ENCODE results near the gene CTNNA1. TPM values are rescaled to one million over a fixed set of nuclear protein-coding genes. Genes with fewer than 3 reads are reported as not detected.

CTNNA1 gene
- polyA plus RNA-seq, 3 donors = 56.6 to 84.5 (median 66.2) TPM

DNA sequence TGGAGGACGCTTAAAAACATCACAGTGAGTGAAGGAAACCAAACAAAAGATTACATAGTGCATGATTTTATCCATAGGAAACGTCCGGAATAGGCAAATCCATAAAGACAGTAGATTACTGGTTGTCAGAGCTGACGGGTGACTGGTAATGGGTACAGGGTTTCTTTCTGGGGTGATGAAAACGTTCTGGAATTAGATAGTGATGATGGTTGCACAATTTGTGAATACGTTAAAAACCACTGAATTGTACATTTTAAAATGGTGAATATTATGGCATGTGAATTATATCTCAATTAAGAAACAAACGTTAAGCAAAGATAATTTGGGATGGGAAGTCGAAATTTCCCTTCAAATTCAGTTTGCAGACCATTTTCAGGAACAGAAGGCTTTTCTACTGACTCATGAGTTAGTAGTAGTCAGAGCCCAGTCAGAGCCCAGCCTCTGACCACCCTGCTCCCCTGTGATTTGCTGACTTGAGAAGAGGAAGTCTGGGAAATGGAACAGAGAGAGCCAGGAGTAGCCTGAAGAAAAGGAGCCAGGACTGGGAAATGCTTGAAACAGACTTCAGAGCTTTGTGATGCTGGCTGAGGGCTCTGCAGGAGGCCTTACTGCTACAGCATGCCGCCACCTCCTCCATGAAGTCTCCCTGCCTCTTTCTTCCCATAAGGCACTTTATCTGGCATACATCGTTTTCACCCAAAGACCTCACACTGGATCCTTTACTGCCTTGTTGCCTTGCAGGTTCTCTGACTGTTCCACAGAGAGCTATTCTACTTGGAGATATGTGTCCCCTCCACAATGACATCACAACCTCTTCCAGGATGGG lies 46.4 kb upstream of the CTNNA1 start:
- Histone ChIP-seq H3K4me1 (ENCODE audit: control insufficient read depth in 1 of 2, insufficient read depth in 2 of 2, low read length in 2 of 2) (no peaks in the 10 kb centered on the region), H3K9ac (ENCODE audit: insufficient read depth, low read length, poor library complexity, severe bottlenecking) (no peak overlapping the region), H3K4me2 (replicated peaks; ENCODE audit: extremely low read depth, low read length, poor library complexity, severe bottlenecking) (no peak overlapping the region), H3K79me2 (ENCODE audit: insufficient read depth, low read length) (no peaks in the 10 kb centered on the region), H2AFZ (ENCODE audit: insufficient read depth, low read depth, low read length, poor library complexity, severe bottlenecking) (no peak overlapping the region), H3K4me3 (replicated peaks in 1 of 3; ENCODE audit: low read depth in 2 of 3, low read length in 3 of 3) (no peak overlapping the region), H3K27ac (ENCODE audit: low read depth in 1 of 2, low read length in 2 of 2) (no peak overlapping the region), H3K27me3 (ENCODE audit: control insufficient read depth in 2 of 2, insufficient read depth in 2 of 2, low read length in 2 of 2) (no peaks in the 10 kb centered on the region), H3K36me3 (replicated peaks in 1 of 2; ENCODE audit: control insufficient read depth in 1 of 2, insufficient read depth in 2 of 2, low read length in 2 of 2) (no peaks in the 10 kb centered on the region), H3K9me3 (replicated peaks in 1 of 2; ENCODE audit: control insufficient read depth in 1 of 2, insufficient read depth in 1 of 2, low read length in 2 of 2) (no peaks in the 10 kb centered on the region), H4K20me1 (ENCODE audit: insufficient read depth, low read length) (no peaks in the 10 kb centered on the region)
- intact Hi-C loops (cut with micrococcal nuclease) = no loop called here
- TF ChIP-seq, protein P1, sequence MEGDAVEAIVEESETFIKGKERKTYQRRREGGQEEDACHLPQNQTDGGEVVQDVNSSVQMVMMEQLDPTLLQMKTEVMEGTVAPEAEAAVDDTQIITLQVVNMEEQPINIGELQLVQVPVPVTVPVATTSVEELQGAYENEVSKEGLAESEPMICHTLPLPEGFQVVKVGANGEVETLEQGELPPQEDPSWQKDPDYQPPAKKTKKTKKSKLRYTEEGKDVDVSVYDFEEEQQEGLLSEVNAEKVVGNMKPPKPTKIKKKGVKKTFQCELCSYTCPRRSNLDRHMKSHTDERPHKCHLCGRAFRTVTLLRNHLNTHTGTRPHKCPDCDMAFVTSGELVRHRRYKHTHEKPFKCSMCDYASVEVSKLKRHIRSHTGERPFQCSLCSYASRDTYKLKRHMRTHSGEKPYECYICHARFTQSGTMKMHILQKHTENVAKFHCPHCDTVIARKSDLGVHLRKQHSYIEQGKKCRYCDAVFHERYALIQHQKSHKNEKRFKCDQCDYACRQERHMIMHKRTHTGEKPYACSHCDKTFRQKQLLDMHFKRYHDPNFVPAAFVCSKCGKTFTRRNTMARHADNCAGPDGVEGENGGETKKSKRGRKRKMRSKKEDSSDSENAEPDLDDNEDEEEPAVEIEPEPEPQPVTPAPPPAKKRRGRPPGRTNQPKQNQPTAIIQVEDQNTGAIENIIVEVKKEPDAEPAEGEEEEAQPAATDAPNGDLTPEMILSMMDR (IDR thresholded peaks at IDR 0.05) = no peak
- peaks cover 8 to 19% (median 11%) of the 10 kb centered on the region in 3 donors for H3K27me3 Mint-ChIP-seq (ENCODE audit: low read depth in 3 of 3)
- DNase-seq = peak; percentile 17 to 64 (median 38)
- H3K27ac Mint-ChIP-seq = no peak overlapping the region
- peaks cover 2% of the 10 kb centered on the region for H3K4me1 Mint-ChIP-seq
- WGBS (ENCODE audit: insufficient coverage) = 84% methylated on average over 3 of the region's 10 CpGs
- peaks cover 0 to 4% (median 0%) of the 10 kb centered on the region in 7 donors for H3K9me3 Mint-ChIP-seq
- H3K36me3 Mint-ChIP-seq = no peaks in the 10 kb centered on the region
- H3K4me3 Mint-ChIP-seq = no peak overlapping the region

DNA sequence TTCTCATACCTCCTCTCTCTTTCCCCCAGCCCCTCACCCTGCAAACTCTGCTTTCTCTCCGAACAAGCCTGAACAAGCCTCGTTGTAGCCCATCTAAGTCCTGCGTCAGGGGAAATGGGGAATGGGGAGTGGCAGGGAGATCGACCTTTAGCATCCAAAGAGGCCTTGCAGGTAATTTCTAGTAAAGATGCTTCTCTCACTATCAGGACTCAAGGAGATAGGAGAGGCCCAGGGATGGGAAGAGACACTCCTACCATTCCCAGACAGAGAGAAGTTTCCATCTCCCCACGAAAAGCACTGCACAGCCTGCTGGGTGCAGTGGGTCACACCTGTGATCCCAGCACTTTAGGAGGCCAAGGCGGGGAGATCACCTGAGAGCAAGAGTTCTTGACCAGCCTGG lies 44.4 kb upstream of the CTNNA1 start:
- H3K4me1 Mint-ChIP-seq = peaks cover 2% of the 10 kb centered on the region
- peak overlapping the region in 2 of 7 donors; percentile 31 to 66 for H3K27ac Mint-ChIP-seq

More for the DNA sequence above, 44.4 kb upstream of the CTNNA1 start:
- no peak for DNase-seq
- no peaks in the 10 kb centered on the region for H4K20me1 ChIP-seq (ENCODE audit: insufficient read depth, low read length)
- no peaks in the 10 kb centered on the region for H3K36me3 ChIP-seq (replicated peaks in 1 of 2; ENCODE audit: control insufficient read depth in 1 of 2, insufficient read depth in 2 of 2, low read length in 2 of 2)
- TF ChIP-seq, protein P1 (IDR thresholded peaks at IDR 0.05) = no peak
- H3K9me3 ChIP-seq (replicated peaks in 1 of 2; ENCODE audit: control insufficient read depth in 1 of 2, insufficient read depth in 1 of 2, low read length in 2 of 2) = no peaks in the 10 kb centered on the region
- no peak overlapping the region for H3K4me2 ChIP-seq (replicated peaks; ENCODE audit: extremely low read depth, low read length, poor library complexity, severe bottlenecking)
- intact Hi-C loops (cut with micrococcal nuclease) = no loop called here
- H3K27me3 ChIP-seq (ENCODE audit: control insufficient read depth in 2 of 2, insufficient read depth in 2 of 2, low read length in 2 of 2) = no peaks in the 10 kb centered on the region
- Mint-ChIP-seq H3K27me3 (ENCODE audit: low read depth in 3 of 3) (peaks cover 3 to 13% (median 11%) of the 10 kb centered on the region in 3 donors), H3K4me3 (no peak overlapping the region), H3K9me3 (no peaks in the 10 kb centered on the region), H3K36me3 (no peaks in the 10 kb centered on the region)
- no CpG with 5 or more reads among the region's 6 CpGs for WGBS (ENCODE audit: insufficient coverage)
- no peaks in the 10 kb centered on the region for H3K4me1 ChIP-seq (ENCODE audit: control insufficient read depth in 1 of 2, insufficient read depth in 2 of 2, low read length in 2 of 2)
- H3K9ac ChIP-seq (ENCODE audit: insufficient read depth, low read length, poor library complexity, severe bottlenecking) = no peak overlapping the region
- H3K4me3 ChIP-seq (replicated peaks in 1 of 3; ENCODE audit: low read depth in 2 of 3, low read length in 3 of 3) = no peak overlapping the region
- H2AFZ ChIP-seq (ENCODE audit: insufficient read depth, low read depth, low read length, poor library complexity, severe bottlenecking) = no peak overlapping the region
- no peaks in the 10 kb centered on the region for H3K79me2 ChIP-seq (ENCODE audit: insufficient read depth, low read length)
- H3K27ac ChIP-seq (ENCODE audit: low read depth in 1 of 2, low read length in 2 of 2) = no peak overlapping the region

Data from CD14-positive monocyte (primary cell).